ENCODE results near the gene RPS6KA2. TPM values are rescaled to one million over a fixed set of nuclear protein-coding genes. Genes with fewer than 3 reads are reported as not detected.

RPS6KA2 gene
- total RNA-seq, 4 donors from 2014 or later, result 11.8 to 66.0 (median 19.2) TPM

- Histone ChIP-seq H3K9me3 (no peaks in the 10 kb centered on the region), H3K27ac (no peak overlapping the region), H3K36me3 (peaks cover 0 to 34% (median 0%) of the 10 kb centered on the region in 3 donors), H3K4me1 (peaks cover 0 to 15% (median 0%) of the 10 kb centered on the region in 3 donors), H3K27me3 (peaks cover 0 to 3% (median 0%) of the 10 kb centered on the region in 4 donors), H3K4me3 (no peak overlapping the region)
- WGBS, 2 donors, result 55 to 81% methylated on average over 3 of the region's 3 CpGs
- DNase-seq, result no peak
- intact Hi-C loops (cut with DNase I), result no loop called here
- TF ChIP-seq POLR2A (IDR thresholded peaks at IDR 0.05), result no peak
- no peak for TF ChIP-seq CTCF (IDR thresholded peaks at IDR 0.05)
Measured at GRCh38 chr6:166361077-166361429, 266.0 kb downstream of the RPS6KA2 start.

DNA sequence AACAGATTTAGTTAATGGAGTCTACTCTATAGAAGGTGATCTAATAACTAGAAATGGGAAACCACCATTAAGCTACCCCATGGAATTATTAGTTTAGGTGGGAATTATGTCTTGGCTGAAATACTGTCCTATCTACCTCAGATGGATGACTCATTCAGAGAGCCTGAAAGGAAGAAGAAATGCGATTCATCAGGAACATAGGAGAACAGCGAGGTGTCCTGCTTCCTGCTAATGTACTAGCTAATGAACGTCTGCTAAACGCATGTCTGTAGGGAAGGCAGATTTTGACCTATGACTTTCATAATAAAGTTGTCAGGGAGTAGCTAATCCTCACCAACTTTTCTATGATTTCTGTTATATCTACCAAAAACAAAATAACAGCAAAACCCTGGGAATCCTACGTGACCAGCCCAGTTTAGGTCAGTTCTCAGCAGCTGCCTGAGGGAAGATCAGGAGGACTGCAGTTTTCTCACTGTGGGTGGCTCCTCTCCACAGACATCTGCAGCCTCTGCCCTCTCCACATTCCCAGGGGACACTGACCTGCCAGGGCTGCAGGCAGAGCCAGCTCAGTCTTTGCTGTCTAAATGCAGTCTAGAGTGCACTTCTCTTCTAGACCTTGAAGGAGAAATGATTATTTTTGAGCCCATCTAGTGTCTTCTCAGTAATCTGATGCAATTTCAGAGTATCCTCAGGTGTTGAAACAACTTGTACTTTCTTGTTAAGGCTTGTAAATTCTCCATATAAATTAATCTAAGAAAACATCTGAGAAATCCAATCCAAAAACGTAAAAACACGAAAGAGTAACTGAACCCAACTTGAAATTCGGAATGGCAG is 266.6 kb downstream of the RPS6KA2 start:
- TF ChIP-seq CTCF (IDR thresholded peaks at IDR 0.05), result no peak
- no peak for TF ChIP-seq POLR2A (IDR thresholded peaks at IDR 0.05)
- Histone ChIP-seq H3K4me1 (peaks cover 0 to 11% (median 0%) of the 10 kb centered on the region in 3 donors), H3K27ac (no peak overlapping the region), H3K9me3 (no peaks in the 10 kb centered on the region), H3K27me3 (peaks cover 0 to 6% (median 0%) of the 10 kb centered on the region in 4 donors), H3K4me3 (no peak overlapping the region), H3K36me3 (peaks cover 0 to 28% (median 0%) of the 10 kb centered on the region in 3 donors)
- intact Hi-C loops (cut with DNase I), result no loop called here
- WGBS, 2 donors, result 45 to 69% methylated on average over 8 of the region's 8 CpGs
- DNase-seq, result no peak

Small RNAs within 50 kb of the gene (small RNA-seq; reads per million reads assigned to genes)
- gene MIR1913, result 0 to 0.07 (median 0) reads per million in 4 donors

Other genes with a start within 250 kb of the RPS6KA2 start
- 10 to 100 TPM; 43.1 to 64.3 (median 59.5) TPM for gene MPC1, start 244.3 kb downstream of the RPS6KA2 start, total RNA-seq
- 1 to 10 TPM in 3 of 4 donors, under 1 TPM in 1; 0.99 to 2.7 (median 1.3) TPM for gene RAMACL, start 40.6 kb downstream of the RPS6KA2 start, total RNA-seq